ENCODE data around the gene LVRN.

LVRN gene

GRCh38 chr5:116076496-116076895 lies 114.2 kb downstream of the LVRN start:
- H3K9ac ChIP-seq (ENCODE audit: low read length in 5 of 5) = no peak overlapping the region

More at GRCh38 chr5:116076496-116076895, 114.2 kb downstream of the LVRN start:
- Histone ChIP-seq H3K9me3 (ENCODE audit: control insufficient read depth in 5 of 5, low read length in 5 of 5) (no peaks in the 10 kb centered on the region), H3K27me3 (ENCODE audit: control insufficient read depth in 5 of 5, insufficient read depth in 4 of 5, low read length in 5 of 5) (peaks cover 0 to 6% (median 0%) of the 10 kb centered on the region in 5 donors), H3K36me3 (ENCODE audit: control insufficient read depth in 5 of 5, insufficient read depth in 5 of 5, low read length in 5 of 5) (no peaks in the 10 kb centered on the region), H3K27ac (ENCODE audit: low read depth, low read length) (no peak overlapping the region), H3K4me3 (ENCODE audit: low read depth in 1 of 5, low read length in 5 of 5) (no peak overlapping the region), H3K4me1 (ENCODE audit: control insufficient read depth in 5 of 5, insufficient read depth in 5 of 5, low read length in 5 of 5) (peaks cover 0 to 3% (median 0%) of the 10 kb centered on the region in 5 donors)

Measured in subcutaneous abdominal adipose tissue (tissue), 5 donors.